Lung (tissue), 12 donors: Measurements from ENCODE around the gene ITGA5. TPM values are rescaled to one million over a fixed set of nuclear protein-coding genes. Genes with fewer than 3 reads are reported as not detected.

ENCODE experiments used
- ATAC-seq: fragments of 200-7000 bp; cut with Tn5 transposase; one replicate; pipeline ENCODE4 v1.9.1; 2020; ENCODE audit warnings: moderate number of reproducible peaks; ENCODE audit not compliant: insufficient read depth, low FRiP score
- DNase-seq, 3 donors: peaks; one replicate each; pipeline ENCODE4 v3.0.0-alpha.2; 2013 to 2017
- H3K27ac ChIP-seq, 2 donors: one replicate each; pipeline ENCODE4 v1.5.1; 2013; ENCODE audit warnings: mild to moderate bottlenecking in 2 of 2, moderate library complexity in 2 of 2, control low read depth in 1 of 2, inconsistent platforms in 1 of 2, low read depth in 1 of 2, low read length in 1 of 2
- H3K27me3 ChIP-seq, 3 donors: one replicate each; pipeline ENCODE4 v1.5.1; 2013; ENCODE audit warnings: low read length in 2 of 3; ENCODE audit not compliant: control insufficient read depth in 3 of 3, insufficient read depth in 3 of 3
- H3K36me3 ChIP-seq, 4 donors: one replicate each; pipeline ENCODE4 v1.5.1; 2013; ENCODE audit warnings: low read length in 4 of 4, mild to moderate bottlenecking in 1 of 4, moderate library complexity in 1 of 4; ENCODE audit not compliant: control insufficient read depth in 4 of 4, insufficient read depth in 4 of 4
- H3K4me1 ChIP-seq, 5 donors: one replicate each; pipeline ENCODE4 v1.5.1; 2013; ENCODE audit warnings: low read length in 5 of 5, mild to moderate bottlenecking in 2 of 5, moderate library complexity in 1 of 5; ENCODE audit not compliant: control insufficient read depth in 5 of 5, insufficient read depth in 5 of 5
- H3K4me3 ChIP-seq: one replicate; pipeline ENCODE4 v1.5.1; 2013; ENCODE audit warnings: mild to moderate bottlenecking, control low read depth, moderate library complexity
- H3K9ac ChIP-seq, 2 donors: one replicate each; pipeline ENCODE4 v1.5.1; 2013; ENCODE audit warnings: low read length in 2 of 2, control low read depth in 1 of 2; ENCODE audit not compliant: insufficient read depth in 1 of 2
- H3K9me3 ChIP-seq, 4 donors: one replicate each; pipeline ENCODE4 v1.5.1; 2013; ENCODE audit warnings: low read length in 3 of 4, mild to moderate bottlenecking in 1 of 4, moderate library complexity in 1 of 4; ENCODE audit not compliant: control insufficient read depth in 4 of 4, insufficient read depth in 3 of 4
- CTCF ChIP-seq: IDR thresholded peaks from 2 replicates; pipeline ENCODE4 v1.5.1; 2012; ENCODE audit warnings: mild to moderate bottlenecking; ENCODE audit errors: control extremely low read depth, extremely low read depth
- WGBS, 2 donors: extraction: QIAGEN DNeasy Blood & Tissue Kit; methylation state at CpG; one replicate each; pipeline ENCODE4 v1.1.7; 2013; 5-methylcytosine and 5-hydroxymethylcytosine counted together
- polyA plus RNA-seq, 2 donors: library from polyadenylated mRNA; stranded (reverse); fragments of 200-250 nt; gene quantifications; one replicate each; pipeline ENCODE4 v1.2.1, GENCODE V29; 2013
- total RNA-seq, 2 donors: library from RNA; depleted of rRNA in 1 of 2; stranded (reverse); fragments of >200 nt in 1 of 2; gene quantifications; one replicate each; pipeline ENCODE4 v1.2.1, GENCODE V29; 2014 to 2021
- donor health status: control.
- donor health status: control.
- donor health status: Bipolar disorder and iron deficiency.
- donor health status: healthy.
- donor health status: DM: yes; HTN: yes; CAD: no.

ITGA5 gene
- total and polyA plus RNA-seq, 4 donors = 39.8 to 134 (median 101) TPM

- no peak overlapping the region for H3K9ac ChIP-seq
- H3K36me3 ChIP-seq = peaks cover 16 to 66% (median 40%) of the 10 kb centered on the region in 4 donors
- H3K4me3 ChIP-seq = no peak overlapping the region
- H3K9me3 ChIP-seq = no peaks in the 10 kb centered on the region
- H3K27ac ChIP-seq = no peak overlapping the region
- DNase-seq (no peak), ATAC-seq (no peak)
- no peak for TF ChIP-seq CTCF
- no peaks in the 10 kb centered on the region for H3K27me3 ChIP-seq
- peaks cover 0 to 5% (median 0%) of the 10 kb centered on the region in 5 donors for H3K4me1 ChIP-seq
- 94 to 96% methylated on average over 7 of the region's 7 CpGs for WGBS, 2 donors
Measured at GRCh38 chr12:54405573-54405972, 13.5 kb downstream of the ITGA5 start.

- Histone ChIP-seq H3K9me3 (no peaks in the 10 kb centered on the region), H3K27me3 (no peaks in the 10 kb centered on the region), H3K4me1 (peaks cover 0 to 5% (median 0%) of the 10 kb centered on the region in 5 donors), H3K36me3 (peaks cover 16 to 68% (median 41%) of the 10 kb centered on the region in 4 donors), H3K27ac (no peak overlapping the region), H3K9ac (no peak overlapping the region), H3K4me3 (no peak overlapping the region)
- no peak for ATAC-seq
- 90 to 94% methylated on average over 10 of the region's 10 CpGs for WGBS, 2 donors
- TF ChIP-seq CTCF = no peak
- DNase-seq = no peak
Measured at GRCh38 chr12:54405106-54405505, 14.0 kb downstream of the ITGA5 start.

- Histone ChIP-seq H3K27me3 (no peaks in the 10 kb centered on the region), H3K4me3 (no peak overlapping the region), H3K4me1 (peaks cover 0 to 4% (median 0%) of the 10 kb centered on the region in 5 donors), H3K9ac (no peak overlapping the region), H3K27ac (no peak overlapping the region), H3K36me3 (peaks cover 21 to 71% (median 42%) of the 10 kb centered on the region in 4 donors), H3K9me3 (no peaks in the 10 kb centered on the region)
- DNase-seq (peak; percentile 51 to 62 (median 56)), ATAC-seq (no peak)
- TF ChIP-seq CTCF = peak; percentile 63
- 66 to 69% methylated on average over 11 of the region's 11 CpGs for WGBS, 2 donors
Measured at GRCh38 chr12:54404061-54405004, 14.7 kb downstream of the ITGA5 start.
